Measurements from ENCODE around the gene FBLN2.

DNA sequence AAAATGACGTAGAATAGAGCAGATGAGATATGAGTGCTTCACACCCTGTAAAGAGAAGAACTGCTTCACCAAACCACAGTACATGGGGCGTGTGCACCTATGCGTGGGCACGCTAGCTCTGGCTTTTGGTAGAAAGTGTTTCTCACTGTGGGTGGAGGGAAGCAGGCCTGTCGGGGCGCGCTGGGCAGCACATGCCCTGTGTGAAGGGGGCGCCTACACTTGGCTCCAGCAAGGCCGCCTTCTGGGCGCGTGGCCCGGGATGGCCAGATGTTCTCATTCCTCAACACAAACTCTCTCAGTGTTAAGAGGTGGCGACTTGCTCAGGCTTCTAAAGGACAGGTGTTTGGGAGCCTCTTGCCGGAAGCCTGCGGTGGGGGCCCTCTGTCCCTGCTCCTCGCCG is 90.0 kb downstream of the FBLN2 start:
- TF ChIP-seq, protein P1, sequence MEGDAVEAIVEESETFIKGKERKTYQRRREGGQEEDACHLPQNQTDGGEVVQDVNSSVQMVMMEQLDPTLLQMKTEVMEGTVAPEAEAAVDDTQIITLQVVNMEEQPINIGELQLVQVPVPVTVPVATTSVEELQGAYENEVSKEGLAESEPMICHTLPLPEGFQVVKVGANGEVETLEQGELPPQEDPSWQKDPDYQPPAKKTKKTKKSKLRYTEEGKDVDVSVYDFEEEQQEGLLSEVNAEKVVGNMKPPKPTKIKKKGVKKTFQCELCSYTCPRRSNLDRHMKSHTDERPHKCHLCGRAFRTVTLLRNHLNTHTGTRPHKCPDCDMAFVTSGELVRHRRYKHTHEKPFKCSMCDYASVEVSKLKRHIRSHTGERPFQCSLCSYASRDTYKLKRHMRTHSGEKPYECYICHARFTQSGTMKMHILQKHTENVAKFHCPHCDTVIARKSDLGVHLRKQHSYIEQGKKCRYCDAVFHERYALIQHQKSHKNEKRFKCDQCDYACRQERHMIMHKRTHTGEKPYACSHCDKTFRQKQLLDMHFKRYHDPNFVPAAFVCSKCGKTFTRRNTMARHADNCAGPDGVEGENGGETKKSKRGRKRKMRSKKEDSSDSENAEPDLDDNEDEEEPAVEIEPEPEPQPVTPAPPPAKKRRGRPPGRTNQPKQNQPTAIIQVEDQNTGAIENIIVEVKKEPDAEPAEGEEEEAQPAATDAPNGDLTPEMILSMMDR (IDR thresholded peaks at IDR 0.05) = no peak
- no peak for TF ChIP-seq POLR2A (IDR thresholded peaks at IDR 0.05)

Measured in suprapubic skin (tissue), 3 donors.